ENCODE data around the gene LZTS3. TPM values are rescaled to one million over a fixed set of nuclear protein-coding genes. Genes with fewer than 3 reads are reported as not detected.

The LZTS3 gene
- total and polyA plus RNA-seq, 2 of the 13 experiments (the other 11 are each of a cell fraction or from before 2014, with no cell fraction given) = 10.1 to 31.3 TPM

DNA sequence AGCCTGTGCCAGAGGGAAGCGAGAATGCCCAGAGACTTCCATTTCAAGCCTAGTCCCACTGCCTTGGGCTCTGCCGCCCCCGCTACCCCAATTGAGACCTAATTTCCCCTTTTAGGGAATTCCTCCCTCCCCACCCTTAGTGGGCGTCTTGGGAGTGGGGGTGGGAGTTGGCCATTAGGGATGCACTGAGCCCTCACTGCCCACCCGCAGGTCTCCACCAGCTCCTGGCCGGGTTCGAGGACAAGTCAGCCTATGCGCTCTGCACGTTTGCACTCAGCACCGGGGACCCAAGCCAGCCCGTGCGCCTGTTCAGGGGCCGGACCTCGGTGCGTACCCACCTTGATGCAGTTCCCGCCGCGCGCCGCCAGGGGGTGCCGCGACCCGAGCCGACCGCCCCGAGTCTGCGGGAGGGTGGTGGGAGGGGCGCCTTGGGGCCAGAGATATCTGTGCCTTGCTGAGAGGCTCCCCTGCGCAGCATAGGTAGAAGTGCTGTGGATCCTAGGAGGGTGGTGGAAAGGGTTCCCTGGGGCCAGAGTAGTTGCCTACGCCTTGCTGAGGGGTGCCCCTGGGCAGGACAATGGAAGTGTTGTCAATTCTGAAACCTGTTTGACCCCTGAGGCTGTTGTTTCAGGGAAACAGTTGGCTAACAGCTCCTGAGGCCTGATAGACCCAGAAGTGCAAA is 45.1 kb upstream of the LZTS3 start (continued):
- no peak; the same call in 1 of the 2 replicates for TF ChIP-seq ZNF709 (CRISPR knock-in tag; IDR thresholded peaks at IDR 0.05)
- TF ChIP-seq, protein P1, sequence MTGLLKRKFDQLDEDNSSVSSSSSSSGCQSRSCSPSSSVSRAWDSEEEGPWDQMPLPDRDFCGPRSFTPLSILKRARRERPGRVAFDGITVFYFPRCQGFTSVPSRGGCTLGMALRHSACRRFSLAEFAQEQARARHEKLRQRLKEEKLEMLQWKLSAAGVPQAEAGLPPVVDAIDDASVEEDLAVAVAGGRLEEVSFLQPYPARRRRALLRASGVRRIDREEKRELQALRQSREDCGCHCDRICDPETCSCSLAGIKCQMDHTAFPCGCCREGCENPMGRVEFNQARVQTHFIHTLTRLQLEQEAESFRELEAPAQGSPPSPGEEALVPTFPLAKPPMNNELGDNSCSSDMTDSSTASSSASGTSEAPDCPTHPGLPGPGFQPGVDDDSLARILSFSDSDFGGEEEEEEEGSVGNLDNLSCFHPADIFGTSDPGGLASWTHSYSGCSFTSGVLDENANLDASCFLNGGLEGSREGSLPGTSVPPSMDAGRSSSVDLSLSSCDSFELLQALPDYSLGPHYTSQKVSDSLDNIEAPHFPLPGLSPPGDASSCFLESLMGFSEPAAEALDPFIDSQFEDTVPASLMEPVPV (CRISPR knock-in tag; IDR thresholded peaks at IDR 0.05) = peak; percentile 95
- TF ChIP-seq, protein P2, sequence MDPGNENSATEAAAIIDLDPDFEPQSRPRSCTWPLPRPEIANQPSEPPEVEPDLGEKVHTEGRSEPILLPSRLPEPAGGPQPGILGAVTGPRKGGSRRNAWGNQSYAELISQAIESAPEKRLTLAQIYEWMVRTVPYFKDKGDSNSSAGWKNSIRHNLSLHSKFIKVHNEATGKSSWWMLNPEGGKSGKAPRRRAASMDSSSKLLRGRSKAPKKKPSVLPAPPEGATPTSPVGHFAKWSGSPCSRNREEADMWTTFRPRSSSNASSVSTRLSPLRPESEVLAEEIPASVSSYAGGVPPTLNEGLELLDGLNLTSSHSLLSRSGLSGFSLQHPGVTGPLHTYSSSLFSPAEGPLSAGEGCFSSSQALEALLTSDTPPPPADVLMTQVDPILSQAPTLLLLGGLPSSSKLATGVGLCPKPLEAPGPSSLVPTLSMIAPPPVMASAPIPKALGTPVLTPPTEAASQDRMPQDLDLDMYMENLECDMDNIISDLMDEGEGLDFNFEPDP (CRISPR knock-in tag; conservative IDR thresholded peaks at IDR 0.05) = no peak
- TF ChIP-seq HOXD1 (CRISPR knock-in tag; IDR thresholded peaks at IDR 0.05) = 0 out of 2 replicates have a peak, but pooled peaks have one; percentile 75
- TF ChIP-seq CC2D1A (CRISPR knock-in tag; IDR thresholded peaks at IDR 0.05) = no peak
- TF ChIP-seq MBD4 (IDR thresholded peaks at IDR 0.05; ENCODE audit: borderline replicate concordance, low read length) = no peak
- TF ChIP-seq BHLHE40 (IDR thresholded peaks at IDR 0.05; ENCODE audit: low read length) = peak; percentile 51
- TF ChIP-seq ZFP90 (CRISPR knock-in tag; IDR thresholded peaks at IDR 0.05; ENCODE audit: borderline replicate concordance) = peak; percentile 82
- TF ChIP-seq, protein P3, sequence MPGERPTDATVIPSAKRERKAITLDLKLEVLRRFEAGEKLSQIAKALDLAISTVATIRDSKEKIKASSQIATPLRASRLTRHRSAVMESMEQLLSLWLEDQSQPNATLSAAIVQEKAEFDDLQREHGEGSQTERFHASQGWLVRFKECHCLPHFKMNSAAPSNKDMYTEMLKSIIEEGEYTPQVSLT (CRISPR knock-in tag; IDR thresholded peaks at IDR 0.05; ENCODE audit: borderline replicate concordance, low read depth) = no peak
- no peak for TF ChIP-seq ZNF773 (CRISPR knock-in tag; IDR thresholded peaks at IDR 0.05; ENCODE audit: borderline replicate concordance)
- no peak; the same call in 1 of the 2 replicates for TF ChIP-seq GFI1 (CRISPR knock-in tag; IDR thresholded peaks at IDR 0.05; ENCODE audit: borderline replicate concordance)
- TF ChIP-seq TFAP4 (IDR thresholded peaks at IDR 0.05; ENCODE audit: borderline replicate concordance, low read depth) = no peak; the same call in 1 of the 2 replicates
- no peak for TF ChIP-seq IRX3 (CRISPR knock-in tag; IDR thresholded peaks at IDR 0.05; ENCODE audit: borderline replicate concordance, low read depth)
- no peak for TF ChIP-seq DBP (CRISPR knock-in tag; IDR thresholded peaks at IDR 0.05; ENCODE audit: not compliant biosample characterization)
- no peak for TF ChIP-seq MAFF (IDR thresholded peaks at IDR 0.05; ENCODE audit: low read depth, low read length)
- TF ChIP-seq, protein P4, sequence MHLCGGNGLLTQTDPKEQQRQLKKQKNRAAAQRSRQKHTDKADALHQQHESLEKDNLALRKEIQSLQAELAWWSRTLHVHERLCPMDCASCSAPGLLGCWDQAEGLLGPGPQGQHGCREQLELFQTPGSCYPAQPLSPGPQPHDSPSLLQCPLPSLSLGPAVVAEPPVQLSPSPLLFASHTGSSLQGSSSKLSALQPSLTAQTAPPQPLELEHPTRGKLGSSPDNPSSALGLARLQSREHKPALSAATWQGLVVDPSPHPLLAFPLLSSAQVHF (CRISPR knock-in tag; IDR thresholded peaks at IDR 0.05) = no peak
- TF ChIP-seq ZNF275 (CRISPR knock-in tag; IDR thresholded peaks at IDR 0.05; ENCODE audit: borderline replicate concordance) = 0 out of 2 replicates have a peak, but pooled peaks have one; percentile 64
- TF ChIP-seq PRMT3 (CRISPR knock-in tag; IDR thresholded peaks at IDR 0.05; ENCODE audit: borderline replicate concordance, low read depth) = no peak
- TF ChIP-seq ZNF280B (CRISPR knock-in tag; IDR thresholded peaks at IDR 0.05; ENCODE audit: borderline replicate concordance) = peak; percentile 97
